HG03520 (cell line): ENCODE results near the gene THSD4.

Experiments used
- ATAC-seq: cut with Tn5 transposase; IDR thresholded peaks from one replicate; pipeline ENCODE4 v1.9.1; 2021; ENCODE audit warnings: mild to moderate bottlenecking, moderate library complexity; ENCODE audit not compliant: unreplicated experiment

THSD4 gene

DNA sequence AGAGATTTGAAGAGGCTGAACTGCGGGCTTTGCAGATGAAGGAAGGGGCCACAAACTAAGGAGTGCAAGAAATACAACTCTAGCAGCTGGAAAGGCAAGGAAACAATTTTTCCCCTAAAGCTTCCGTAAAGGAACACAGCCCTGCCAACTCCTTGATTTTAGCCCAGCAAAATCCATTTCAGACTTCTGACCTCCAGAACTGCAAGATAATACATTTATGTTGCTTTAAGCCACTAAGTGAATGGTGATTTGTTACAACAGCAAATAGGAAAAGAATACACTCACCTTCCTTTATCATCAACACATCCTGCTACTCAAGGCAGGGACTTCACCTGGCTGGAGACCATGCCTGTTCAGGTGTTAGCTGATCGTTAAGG, 575.8 kb downstream of the THSD4 start:
- no peak for ATAC-seq

DNA sequence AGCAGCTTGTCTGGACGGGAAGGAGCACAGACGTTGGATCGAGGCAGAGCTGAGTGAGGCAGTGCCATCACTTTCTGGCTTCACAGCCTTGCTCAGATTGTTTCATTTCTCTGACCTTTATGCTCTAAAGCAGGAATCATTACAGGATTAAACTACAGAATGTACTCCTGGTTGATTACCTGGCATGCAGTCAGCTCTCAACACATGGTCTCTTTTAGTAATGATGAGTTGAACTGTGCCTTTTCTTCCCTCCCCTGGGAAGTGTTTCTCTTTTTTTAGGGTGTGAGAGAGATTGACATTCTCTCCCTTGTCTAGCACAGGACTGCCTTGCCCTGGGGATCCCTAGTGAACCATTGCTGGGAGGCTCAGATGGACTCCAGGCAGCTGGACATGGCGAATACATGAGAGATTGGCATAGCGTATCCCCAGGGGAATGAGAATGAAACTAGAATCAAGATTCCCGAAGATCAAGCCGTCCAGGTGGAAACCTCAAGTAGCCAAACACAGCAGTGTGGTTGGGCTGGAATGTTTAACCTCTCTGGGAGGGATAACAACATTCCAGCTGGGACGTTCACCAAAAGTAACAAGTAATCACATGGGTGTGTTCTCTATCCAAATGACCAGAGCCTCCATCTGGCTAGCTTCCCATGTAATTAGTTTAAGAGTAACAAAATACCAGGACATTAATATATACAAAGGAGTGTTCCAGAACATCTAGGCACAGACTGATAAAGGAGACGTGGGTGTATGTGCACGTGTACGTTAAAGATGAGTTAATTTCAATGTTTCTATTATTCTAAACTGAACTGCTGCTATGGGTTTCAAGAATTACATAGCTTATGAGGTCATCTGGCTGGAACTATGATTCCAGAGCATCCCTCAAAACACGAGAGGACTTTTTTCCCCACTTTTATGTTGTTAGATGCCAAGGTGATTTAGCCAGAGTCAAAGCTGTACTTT, 576.5 kb downstream of the THSD4 start:
- ATAC-seq: no peak

- ATAC-seq: no peak
Observed at GRCh38 chr15:71697236-71697635, 582.0 kb downstream of the THSD4 start.

DNA sequence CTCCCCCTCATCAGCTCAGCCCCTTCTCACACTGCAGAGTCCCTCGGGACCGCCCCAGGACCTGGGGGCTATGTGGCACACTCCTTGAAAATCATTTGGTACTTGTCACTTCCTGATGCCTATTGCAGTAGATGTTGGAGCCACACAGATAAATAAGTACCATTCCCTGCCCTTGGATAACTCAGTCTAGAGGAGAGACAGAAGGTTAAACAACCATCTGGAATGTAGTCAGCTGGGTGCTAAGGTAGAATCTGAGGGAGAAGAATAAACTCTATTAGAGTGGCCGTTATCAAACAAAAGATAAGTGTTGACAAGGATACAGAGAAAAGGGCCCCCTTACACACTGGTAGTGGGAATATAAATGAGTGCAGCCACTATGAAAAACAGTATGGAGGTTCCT, 582.8 kb downstream of the THSD4 start:
- no peak for ATAC-seq

DNA sequence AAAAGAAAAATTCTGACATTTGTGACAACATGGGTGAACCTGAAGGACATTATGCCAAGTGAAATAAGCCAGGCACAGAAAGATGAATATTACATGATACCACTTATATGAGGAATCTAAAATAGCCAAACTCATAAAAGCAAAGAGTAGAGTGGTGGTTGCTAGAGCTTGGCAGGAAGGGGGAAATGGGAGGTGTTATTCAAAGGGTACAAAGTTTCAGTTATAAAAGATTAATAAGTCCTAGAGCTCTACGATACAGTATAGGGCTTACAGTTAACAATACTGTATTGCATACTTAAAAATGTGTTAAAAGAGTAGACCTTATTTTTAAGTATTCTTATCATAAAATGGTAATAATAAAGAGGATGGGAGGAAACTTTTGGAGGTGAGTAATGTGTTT, 583.5 kb downstream of the THSD4 start:
- no peak for ATAC-seq

GRCh38 chr15:71699977-71700376, 584.7 kb downstream of the THSD4 start:
- no peak for ATAC-seq

GRCh38 chr15:71701808-71702207, 586.5 kb downstream of the THSD4 start:
- ATAC-seq: no peak

DNA sequence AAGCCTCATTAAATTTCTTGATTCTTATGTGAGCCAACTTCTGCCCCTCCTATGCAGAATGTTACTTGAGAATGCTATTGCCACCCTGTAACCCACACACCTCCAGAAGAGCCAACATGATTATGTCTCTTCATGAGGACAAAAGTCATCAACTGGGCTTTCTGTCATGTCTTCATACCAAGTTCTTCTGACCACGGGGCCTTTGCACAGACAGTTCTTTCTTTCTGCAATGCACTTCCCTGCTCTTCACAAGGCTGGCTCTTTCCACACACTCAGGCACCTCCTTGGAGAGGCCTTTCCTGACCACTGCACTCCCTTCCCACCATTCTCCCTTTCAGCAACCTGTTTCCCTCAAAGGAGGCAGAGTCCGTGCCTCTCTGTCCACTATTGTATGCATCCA, 587.2 kb downstream of the THSD4 start:
- no peak for ATAC-seq

DNA sequence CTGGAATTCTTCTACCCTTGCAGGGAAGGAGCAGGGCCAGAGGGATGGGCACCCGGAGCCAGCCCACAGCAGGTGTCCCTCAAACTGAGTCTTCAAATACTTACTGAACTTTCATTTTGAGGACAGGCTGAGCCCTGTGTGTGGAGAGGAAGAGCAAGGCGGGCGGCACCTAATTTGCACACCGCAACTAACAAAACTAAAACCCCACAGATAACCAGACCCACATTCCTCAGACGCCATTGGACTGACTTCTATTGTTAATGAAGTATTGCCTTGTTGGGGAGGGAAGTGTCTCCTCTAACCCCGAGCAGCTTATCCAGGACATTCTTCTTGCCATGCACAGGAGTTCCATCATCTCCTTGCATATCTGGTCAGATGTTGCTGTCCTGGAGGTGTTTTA, 589.9 kb downstream of the THSD4 start:
- no peak for ATAC-seq

GRCh38 chr15:71706461-71707229, 591.4 kb downstream of the THSD4 start:
- ATAC-seq: no peak

DNA sequence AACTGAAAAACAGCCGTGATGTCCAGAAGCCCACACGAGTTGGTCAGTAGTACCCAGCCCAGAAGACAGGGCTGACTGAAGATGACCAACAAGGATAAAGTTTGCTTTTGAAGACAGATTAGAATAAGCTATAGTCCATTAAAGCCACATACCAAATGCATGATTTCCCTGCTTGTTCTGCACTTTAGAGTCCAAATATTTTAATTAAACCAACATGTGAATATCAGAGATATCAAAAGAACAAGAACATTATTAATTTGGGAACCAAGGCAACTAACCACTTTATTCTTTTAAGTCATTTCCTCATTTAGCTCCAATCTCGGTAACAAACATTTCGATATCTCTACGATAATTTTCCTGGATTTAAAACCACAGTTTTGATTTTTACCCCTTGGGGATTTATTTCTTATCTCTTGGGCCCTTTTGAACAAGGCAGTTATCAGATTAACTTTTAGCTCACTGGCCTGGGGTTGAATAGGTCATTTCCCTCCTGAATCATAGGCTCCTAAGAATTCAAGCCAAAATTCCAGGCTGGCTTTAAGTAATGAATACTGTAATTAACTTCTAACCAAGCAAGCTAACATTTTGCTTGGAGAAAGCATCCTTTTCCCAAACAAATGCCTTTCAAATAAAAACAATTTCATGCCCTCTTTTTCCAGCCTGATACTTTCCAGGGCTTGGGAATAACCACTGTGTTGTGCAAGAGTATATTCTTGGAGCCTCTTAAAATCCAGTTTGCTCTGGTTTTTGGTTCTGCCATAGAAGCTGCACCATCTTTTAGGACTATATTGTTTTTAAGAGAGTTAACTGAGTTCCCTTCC, 592.2 kb downstream of the THSD4 start:
- no peak for ATAC-seq

- no peak for ATAC-seq
Observed at GRCh38 chr15:71708051-71708429, 592.8 kb downstream of the THSD4 start.

DNA sequence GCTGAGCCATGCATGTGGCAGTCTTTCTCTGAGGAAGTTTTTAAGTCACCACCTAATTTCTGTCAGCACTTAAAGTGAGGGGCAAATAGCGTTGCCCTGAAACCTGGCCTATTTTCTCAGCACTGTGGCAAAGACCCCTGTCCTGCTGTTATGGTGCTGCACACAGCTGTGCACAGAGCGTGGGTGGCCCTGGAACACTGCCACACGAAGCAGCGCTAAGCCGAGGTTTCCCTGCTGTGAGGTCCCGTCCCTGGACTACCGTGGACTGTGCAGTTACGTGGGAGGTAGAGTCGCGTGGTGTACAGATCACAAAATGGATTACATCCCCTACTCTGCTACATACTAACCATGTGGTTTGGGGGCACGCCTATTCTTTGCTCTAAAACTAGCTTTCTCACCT, 593.5 kb downstream of the THSD4 start:
- ATAC-seq: no peak

- no peak for ATAC-seq
Observed at GRCh38 chr15:71709808-71710418, 594.6 kb downstream of the THSD4 start.

DNA sequence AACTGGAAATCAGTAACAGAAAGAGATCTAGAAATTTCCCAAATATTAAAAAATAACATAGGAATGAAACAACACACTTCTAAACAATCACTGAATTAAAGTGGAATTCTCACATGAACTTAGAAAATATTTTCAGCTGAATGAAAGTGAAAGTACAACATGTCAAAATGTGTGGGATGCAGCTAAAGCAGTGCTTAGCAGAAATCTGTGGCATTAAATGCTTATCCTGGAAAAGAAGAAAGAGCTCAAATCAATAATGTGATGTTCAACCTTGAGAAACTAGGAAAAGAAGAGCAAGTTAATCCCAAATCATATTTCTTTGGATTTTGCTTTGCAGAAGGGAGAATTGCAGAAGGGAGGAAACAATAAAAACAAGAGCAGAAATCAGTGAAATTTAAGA, 596.9 kb downstream of the THSD4 start:
- ATAC-seq: no peak

GRCh38 chr15:71713191-71713809, 598.0 kb downstream of the THSD4 start:
- no peak for ATAC-seq

GRCh38 chr15:71715914-71716313, 600.6 kb downstream of the THSD4 start:
- ATAC-seq: no peak

DNA sequence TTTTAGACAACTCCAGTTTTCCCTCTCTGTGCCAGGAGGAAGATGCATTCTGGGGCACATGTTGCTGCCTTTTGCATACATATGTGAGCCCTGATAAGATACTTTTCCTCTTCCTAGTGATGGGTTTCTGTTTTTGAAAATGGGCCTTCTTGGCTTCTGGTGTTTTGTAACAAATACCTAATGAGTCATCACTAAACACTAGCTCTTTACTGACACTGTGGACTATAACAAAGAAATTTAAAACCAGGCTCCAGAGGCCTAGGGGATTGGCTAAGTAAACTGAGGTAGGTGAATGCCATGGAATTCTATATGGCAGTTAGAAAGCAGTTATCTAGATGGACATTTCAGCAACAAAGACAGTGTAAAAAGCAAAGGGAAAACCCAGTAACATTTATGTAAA, 601.7 kb downstream of the THSD4 start:
- no peak for ATAC-seq

GRCh38 chr15:71718116-71718910, 603.0 kb downstream of the THSD4 start:
- ATAC-seq: no peak

- ATAC-seq: no peak
Observed at GRCh38 chr15:71723344-71723743, 608.1 kb downstream of the THSD4 start.
